K562 (cell line): ENCODE data around the gene FZD8. TPM values are rescaled to one million over a fixed set of nuclear protein-coding genes. Genes with fewer than 3 reads are reported as not detected.

Experiments
- ATAC-seq: fragments of 200-7000 bp; cut with Tn5 transposase; 3 replicates; pipeline ENCODE4 v1.9.1; 2020; ENCODE audit warnings: moderate library complexity
- Bru-seq: library from RNA; stranded (reverse); fragments of 400-500 nt; gene quantifications from one replicate; lab custom pipeline; 2021; lab: Mats Ljungman, UMichigan
- BruChase-seq, 2 experiments: library from RNA; stranded (reverse); fragments of 400-500 nt; gene quantifications; one replicate each; lab custom pipeline; 2021; lab: Mats Ljungman, UMichigan
- BruUV-seq: library from RNA; stranded (reverse); fragments of 400-500 nt; replicated peaks from 2 replicates; lab custom pipeline; 2021; lab: Mats Ljungman, UMichigan
- CTCF ChIA-PET: fragments of 300-600 bp; formaldehyde crosslinking; extraction: SDS; loops from one replicate; lab custom pipeline; 2021; ENCODE audit warnings: low intra/inter-chr PET ratio; lab: Yijun Ruan, JAX
- POLR2A ChIA-PET: fragments of 300-600, 350-650 bp; sonication (Branson Sonifier 250); formaldehyde crosslinking; extraction: SDS; loops from one replicate; lab custom pipeline; 2021; ENCODE audit warnings: antibody characterized with exemption, inconsistent platforms; lab: Yijun Ruan, JAX
- DNase-seq, 4 experiments: peaks; one replicate each; pipeline versions ENCODE4 v3.0.0 to v3.0.0-alpha.2; 2011 to 2018; ENCODE audit warnings: low spot score in 3 of 4, mixed read lengths in 3 of 4; ENCODE audit errors: extremely low read depth in 1 of 4
- FAIRE-seq: peaks from 2 replicates; lab custom pipeline; 2011; peaks lifted over from hg19 to GRCh38; lab: Jason Lieb, UNC
- H2AFZ ChIP-seq: 2 replicates; pipeline ENCODE4 v1.6.0; 2011; ENCODE audit warnings: low read depth, low read length, control low read depth, inconsistent platforms
- H3K27ac ChIP-seq: fragments of 200-600 bp; 3 replicates; pipeline ENCODE4 v1.8.0; 2011; ENCODE audit warnings: low read depth, mild to moderate bottlenecking, control low read depth, inconsistent platforms, low read length, moderate library complexity, mixed read lengths; ENCODE audit errors: extremely low read depth
- H3K27me3 ChIP-seq, 2 experiments: fragments of 300-600 bp in 1 of 2; 2 replicates in 1 of 2; 3 replicates in 1 of 2; pipeline versions ENCODE4 v1.6.0 to v1.8.0; 2011; ENCODE audit warnings: inconsistent platforms in 2 of 2, low read length in 2 of 2, mild to moderate bottlenecking in 1 of 2, mixed read lengths in 1 of 2, moderate library complexity in 1 of 2; ENCODE audit not compliant: control insufficient read depth in 2 of 2, insufficient read depth in 2 of 2
- H3K36me3 ChIP-seq: fragments of 300-600 bp; 3 replicates; pipeline ENCODE4 v1.8.0; 2011; ENCODE audit warnings: mild to moderate bottlenecking, low read length, inconsistent platforms; ENCODE audit not compliant: control insufficient read depth, insufficient read depth
- H3K4me1 ChIP-seq, 2 experiments: fragments of 200-600 bp in 1 of 2; replicated peaks in 1 of 2; 2 replicates in 1 of 2; 3 replicates in 1 of 2; pipeline versions ENCODE4 v1.5.1 to v1.8.0; 2011; ENCODE audit warnings: inconsistent platforms in 2 of 2, low read length in 2 of 2, mild to moderate bottlenecking in 1 of 2, mixed read lengths in 1 of 2, moderate library complexity in 1 of 2; ENCODE audit not compliant: control insufficient read depth in 2 of 2, insufficient read depth in 2 of 2
- H3K4me2 ChIP-seq: 2 replicates; pipeline ENCODE4 v1.6.1; 2011; ENCODE audit warnings: low read length, control low read depth, inconsistent platforms, mixed read lengths; ENCODE audit not compliant: insufficient read depth
- H3K4me3 ChIP-seq: fragments of 200-600 bp; sonication (generic), shearing (Covaris generic); 2 replicates; pipeline ENCODE4 v1.5.1; 2016; ENCODE audit warnings: control low read depth, inconsistent platforms
- H3K79me2 ChIP-seq: fragments of 200-600 bp; 3 replicates; pipeline ENCODE4 v1.8.0; 2011; ENCODE audit warnings: low read length, inconsistent platforms; ENCODE audit not compliant: control insufficient read depth, insufficient read depth
- H3K9ac ChIP-seq, 2 experiments: 2 replicates each; pipeline versions ENCODE4 v1.6.0 to v1.6.1; 2011; ENCODE audit warnings: low read depth in 2 of 2, low read length in 2 of 2, control low read depth in 1 of 2, inconsistent platforms in 1 of 2, mild to moderate bottlenecking in 1 of 2, mixed read lengths in 1 of 2; ENCODE audit not compliant: insufficient read depth in 1 of 2
- H3K9me1 ChIP-seq: one replicate; pipeline ENCODE4 v1.6.0; 2011; ENCODE audit warnings: inconsistent platforms, mild to moderate bottlenecking, low read length, moderate library complexity; ENCODE audit not compliant: control insufficient read depth, insufficient read depth
- H3K9me3 ChIP-seq: replicated peaks from 2 replicates; pipeline ENCODE4 v1.5.1; 2011; ENCODE audit warnings: low read depth, low read length, inconsistent platforms; ENCODE audit not compliant: control insufficient read depth, insufficient read depth
- H4K20me1 ChIP-seq: replicated peaks from 2 replicates; pipeline ENCODE4 v1.6.1; 2011; ENCODE audit warnings: low read length, inconsistent platforms, mixed read lengths; ENCODE audit not compliant: control insufficient read depth, insufficient read depth
- ATF7 ChIP-seq: fragments of 450-650 bp; IDR thresholded peaks from 2 replicates; pipeline ENCODE4 v1.7.1; 2014; ENCODE audit warnings: mild to moderate bottlenecking, moderate library complexity
- ERF ChIP-seq: fragments of 450-650 bp; formaldehyde crosslinking; IDR thresholded peaks from 2 replicates; pipeline ENCODE4 v1.4.0; 2020; ENCODE audit warnings: mild to moderate bottlenecking, mixed read lengths
- HDAC6 ChIP-seq: IDR thresholded peaks from 2 replicates; pipeline ENCODE4 v1.6.1; 2012; ENCODE audit warnings: low read depth, mild to moderate bottlenecking, control low read depth, inconsistent platforms, low read length, moderate library complexity
- HMGN3 ChIP-seq: IDR thresholded peaks from 2 replicates; pipeline ENCODE4 v1.6.1; 2011; ENCODE audit warnings: borderline replicate concordance, low read depth, mild to moderate bottlenecking, mixed read lengths, low read length; ENCODE audit not compliant: insufficient read length; ENCODE audit errors: extremely low read depth
- L3MBTL2 ChIP-seq: fragments of 450-650 bp; IDR thresholded peaks from 2 replicates; pipeline ENCODE4 v1.6.1; 2016; ENCODE audit warnings: mild to moderate bottlenecking, moderate library complexity
- MAZ ChIP-seq, 2 experiments: fragments of 450-650 bp in 1 of 2; sonication (generic) in 1 of 2; formaldehyde crosslinking; IDR thresholded peaks in 1 of 2; conservative IDR thresholded peaks in 1 of 2; 2 replicates each; pipeline versions ENCODE4 v1.4.0 to v1.5.0; 2020; ENCODE audit warnings: mild to moderate bottlenecking in 1 of 2, missing genetic modification reagents in 1 of 2
- MTA3 ChIP-seq: fragments of 450-650 bp; formaldehyde crosslinking; IDR thresholded peaks from 2 replicates; pipeline ENCODE4 v1.6.1; 2017; ENCODE audit warnings: mild to moderate bottlenecking, borderline replicate concordance
- NONO ChIP-seq, 2 experiments: fragments of 200-400 bp in 1 of 2; fragments of 450-650 bp in 1 of 2; formaldehyde crosslinking in 1 of 2; IDR thresholded peaks; 2 replicates each; pipeline ENCODE4 v1.6.1; 2017; ENCODE audit warnings: low read depth in 2 of 2, mild to moderate bottlenecking in 2 of 2, moderate library complexity in 2 of 2, low read length in 1 of 2
- NRF1 ChIP-seq, 2 experiments: fragments of 450-650 bp; IDR thresholded peaks in 1 of 2; conservative IDR thresholded peaks in 1 of 2; 2 replicates each; pipeline ENCODE4 v1.6.1; 2014; ENCODE audit warnings: mild to moderate bottlenecking in 2 of 2
- POLR3G ChIP-seq: IDR thresholded peaks from 2 replicates; pipeline ENCODE4 v1.6.1; 2011; ENCODE audit not compliant: insufficient read length, insufficient replicate concordance; ENCODE audit errors: extremely low read depth
- RBFOX2 ChIP-seq: fragments of 200-400 bp; formaldehyde crosslinking; IDR thresholded peaks from 2 replicates; pipeline ENCODE4 v1.6.1; 2017; ENCODE audit warnings: low read depth, mild to moderate bottlenecking, low read length, moderate library complexity
- SMAD4 ChIP-seq: fragments of 250-450 bp; sonication (Bioruptor Pico); conservative IDR thresholded peaks from 2 replicates; pipeline ENCODE4 v1.8.0; 2021; ENCODE audit warnings: inconsistent platforms, mild to moderate bottlenecking, moderate library complexity
- SP1 ChIP-seq: sonication (generic); formaldehyde crosslinking; IDR thresholded peaks from 2 replicates; pipeline ENCODE4 v1.8.1; 2022; ENCODE audit warnings: mild to moderate bottlenecking, missing genetic modification reagents
- YBX1 ChIP-seq: fragments of 450-650 bp; IDR thresholded peaks from 2 replicates; pipeline ENCODE4 v1.7.1; 2016; ENCODE audit warnings: mild to moderate bottlenecking
- ZFPM2 ChIP-seq: fragments of 250-450 bp; sonication (Bioruptor Pico); IDR thresholded peaks from 2 replicates; pipeline ENCODE4 v1.5.1; 2022; ENCODE audit warnings: mild to moderate bottlenecking
- WGBS: fragments of 100-300 bp; shearing (Covaris generic); methylation state at CpG from one replicate; pipeline ENCODE4 v1.1.6; 2016; ENCODE audit warnings: low coverage, mixed read lengths; ENCODE audit not compliant: insufficient coverage; ENCODE audit errors: missing lambda C conversion rate; 5-methylcytosine and 5-hydroxymethylcytosine counted together
- in situ Hi-C: fragments of 300-500 bp; cut with MboI; formaldehyde crosslinking; loops from 4 replicates; pipeline ENCODE4 v1.15.0; 2018; ENCODE audit warnings: inconsistent platforms, mixed read lengths
- intact Hi-C: fragments of 100-400 bp; cut with micrococcal nuclease; formaldehyde crosslinking; loops from 2 replicates; pipeline ENCODE4 v1.14.2; 2022
- long read RNA-seq, 3 experiments: library from polyadenylated mRNA in 2 of 3; library from RNA in 1 of 3; unstranded in 2 of 3; stranded (forward) in 1 of 3; transcript quantifications; one replicate each; pipeline ENCODE4 v2.0.0, GENCODE V29; 2019 to 2022
- polyA minus RNA-seq, 3 experiments: library from RNA; depleted of rRNA, polyadenylated mRNA; stranded (reverse); fragments of >200 nt; gene quantifications; 2 replicates each; pipeline ENCODE4 v1.2.3, GENCODE V29; 2011
- polyA plus RNA-seq, 8 experiments: library from polyadenylated mRNA; depleted of rRNA in 4 of 8; stranded (reverse) in 5 of 8; unstranded in 3 of 8; fragments of >200 nt; fragmentation: Nextera tagmentation in 2 of 8; fragmentation: Illumina TruSeq in 1 of 8; extraction: Ambion mirVana in 2 of 8; extraction: Trizol in 1 of 8; gene quantifications; 2 replicates each; pipeline versions ENCODE4 v1.2.1 to v1.2.3, GENCODE V29; 2011 to 2014; ENCODE audit warnings: inconsistent platforms in 1 of 8, missing spikeins in 1 of 8
- total RNA-seq, 7 experiments: library from RNA; depleted of rRNA in 6 of 7; stranded (reverse); fragments of >200 nt in 6 of 7; fragmentation: Illumina TruSeq in 2 of 7; extraction: Trizol in 2 of 7; gene quantifications; 2 replicates each; pipeline versions ENCODE4 v1.2.1 to v1.2.3, GENCODE V29; 2011 to 2021; ENCODE audit warnings: low replicate concordance in 1 of 7

FZD8 gene, protein sequence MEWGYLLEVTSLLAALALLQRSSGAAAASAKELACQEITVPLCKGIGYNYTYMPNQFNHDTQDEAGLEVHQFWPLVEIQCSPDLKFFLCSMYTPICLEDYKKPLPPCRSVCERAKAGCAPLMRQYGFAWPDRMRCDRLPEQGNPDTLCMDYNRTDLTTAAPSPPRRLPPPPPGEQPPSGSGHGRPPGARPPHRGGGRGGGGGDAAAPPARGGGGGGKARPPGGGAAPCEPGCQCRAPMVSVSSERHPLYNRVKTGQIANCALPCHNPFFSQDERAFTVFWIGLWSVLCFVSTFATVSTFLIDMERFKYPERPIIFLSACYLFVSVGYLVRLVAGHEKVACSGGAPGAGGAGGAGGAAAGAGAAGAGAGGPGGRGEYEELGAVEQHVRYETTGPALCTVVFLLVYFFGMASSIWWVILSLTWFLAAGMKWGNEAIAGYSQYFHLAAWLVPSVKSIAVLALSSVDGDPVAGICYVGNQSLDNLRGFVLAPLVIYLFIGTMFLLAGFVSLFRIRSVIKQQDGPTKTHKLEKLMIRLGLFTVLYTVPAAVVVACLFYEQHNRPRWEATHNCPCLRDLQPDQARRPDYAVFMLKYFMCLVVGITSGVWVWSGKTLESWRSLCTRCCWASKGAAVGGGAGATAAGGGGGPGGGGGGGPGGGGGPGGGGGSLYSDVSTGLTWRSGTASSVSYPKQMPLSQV
- 0.51 and 1.3 TPM in 2 replicates for total RNA-seq (2011; cell fraction: chromatin; rRNA removed; ENCODE audit: low replicate concordance)
- 2.8 and 2.9 TPM in 2 replicates for total RNA-seq (2011; cell fraction: nucleolus; rRNA removed)
- 0.69 and 1.0 TPM in 2 replicates for total RNA-seq (2011; cell fraction: nucleoplasm; rRNA removed)
- total RNA-seq (2014; rRNA removed) (0.64 and 0.94 TPM in 2 replicates), total RNA-seq (2014; rRNA removed; fragmentation: Illumina TruSeq; extraction: Trizol) (0.13 and 0.18 TPM in 2 replicates), total RNA-seq (2015; rRNA removed; fragmentation: Illumina TruSeq; extraction: Trizol) (0.29 and 0.30 TPM in 2 replicates), total RNA-seq (2021) (1.2 and 1.4 TPM in 2 replicates), polyA plus RNA-seq (2011; rRNA removed) (0.11 and 0.18 TPM in 2 replicates), polyA plus RNA-seq (2014; fragmentation: Illumina TruSeq; extraction: Trizol) (0.13 and 0.24 TPM in 2 replicates), polyA plus RNA-seq (2014; fragmentation: Nextera tagmentation; extraction: Ambion mirVana) (under 1 TPM in 1 of 2 experiments, not detected in 1; 0.03 TPM), polyA plus RNA-seq (2014; rRNA removed) (0.13 and 0.43 TPM in 2 replicates), polyA minus RNA-seq (2011; rRNA and poly(A)+ RNA removed) (0.21 and 0.25 TPM in 2 replicates), Bru-seq, nascent RNA (percentile 48 among the genes with signal in this experiment), BruChase-seq, experiment 1, labeled RNA remaining after a 2-hour chase (percentile 44 among the genes with signal in this experiment), BruChase-seq, experiment 2, labeled RNA remaining after a 6-hour chase (percentile 38 among the genes with signal in this experiment)
- polyA plus RNA-seq (2011; cell fraction: cytosol; rRNA removed) = 0.16 and 0.34 TPM in 2 replicates
- 0.42 and 0.57 TPM in 2 replicates for polyA plus RNA-seq (2011; cell fraction: nucleus; rRNA removed)
- polyA plus RNA-seq (2012) = 0.57 and 0.58 TPM in 2 replicates
- 0.48 and 0.64 TPM in 2 replicates for polyA minus RNA-seq (2011; cell fraction: cytosol; rRNA and poly(A)+ RNA removed)
- 1.2 and 2.0 TPM in 2 replicates for polyA minus RNA-seq (2011; cell fraction: nucleus; rRNA and poly(A)+ RNA removed)
- long read RNA-seq, experiment 1 = 0 reads
- long read RNA-seq, experiment 2 = 0 reads
- long read RNA-seq, experiment 3 = 0 reads

GRCh38 chr10:35642035-35642792 lies at the start of gene FZD8:
Gene FZD8 (minus strand): TSS chr10:35642296. CDS start chr10:35641429, 867 bp downstream.
- peaks cover 6 to 40% of the 10 kb centered on the region in 2 experiments; a peak in 3 of 5 replicates for H3K4me1 ChIP-seq
- H3K36me3 ChIP-seq = no peaks in the 10 kb centered on the region
- intact Hi-C loops (loop anchor here (10.0 kb wide), 1 partner anchor 113 kb away; no protein-coding TSS in a partner anchor), in situ Hi-C loops (loop anchor here (25.0 kb wide), 1 partner anchor 1245 kb away; no protein-coding TSS in a partner anchor)
- peak; percentile 97 for ATAC-seq
- BruUV-seq = no TSS peak
- no peaks in the 10 kb centered on the region for H3K9me3 ChIP-seq
- peak; percentile 90 for FAIRE-seq
- ChIA-PET POLR2A (no interaction called here), CTCF (interaction anchor here (0.6 kb wide), 1 partner anchor 193 kb away, joined by 3 read pairs; no protein-coding TSS in a partner anchor)
- peak within 1 kb of the TSS; percentile 89 for H2AFZ ChIP-seq
- peak within 1 kb of the TSS; percentile 34 to 91; a peak in 3 of 4 replicates for H3K9ac ChIP-seq
- H4K20me1 ChIP-seq = no peaks in the 10 kb centered on the region
- no peaks in the 10 kb centered on the region for H3K9me1 ChIP-seq
- H3K79me2 ChIP-seq = no peaks in the 10 kb centered on the region
- no peak within 1 kb of the TSS for H3K27ac ChIP-seq
- H3K4me3 ChIP-seq = peak within 1 kb of the TSS; percentile 64
- peaks cover 7 to 20% of the 10 kb centered on the region in 2 experiments; a peak in 4 of 5 replicates for H3K27me3 ChIP-seq
- peak within 1 kb of the TSS; percentile 74 for H3K4me2 ChIP-seq
- WGBS = under 1% methylated on average over 40 of the region's 80 CpGs
- DNase-seq = peak; percentile 92 to 93 (median 92)
- TF ChIP-seq L3MBTL2 (peak; percentile 63), NONO (IDR thresholded peaks at IDR 0.05; ENCODE audit: low read depth in 2 of 2, low read length in 1 of 2) (0 out of 4 replicates have a peak, but pooled peaks of 1 of the 2 experiments have one; percentile 28), ZFPM2 (CRISPR knock-in tag) (no peak), MAZ (CRISPR knock-in tag; conservative IDR thresholded peaks at IDR 0.05 in 1 of 2, IDR thresholded peaks at IDR 0.05 in 1 of 2) (peak in 1 of 2 experiments; percentile 39; a peak in 1 of 4 replicates), HDAC6 (peak; percentile 86; the same call in 1 of the 2 replicates), ERF (CRISPR knock-in tag) (no peak), NRF1 (conservative IDR thresholded peaks at IDR 0.05 in 1 of 2, IDR thresholded peaks at IDR 0.05 in 1 of 2) (peak; percentile 61 to 72), ATF7 (0 out of 2 replicates have a peak, but pooled peaks have one; percentile 28), YBX1 (no peak), SMAD4 (CRISPR knock-in tag) (peak; percentile 59; the same call in 1 of the 2 replicates), POLR3G (no peak), SP1 (CRISPR knock-in tag) (0 out of 2 replicates have a peak, but pooled peaks have one; percentile 46), HMGN3 (peak; percentile 29), MTA3 (0 out of 2 replicates have a peak, but pooled peaks have one; percentile 60), RBFOX2 (peak; percentile 80)
